Activated CD8-positive, alpha-beta memory T cell treated with anti-CD3 and anti-CD28 coated beads, Interleukin-2, amount 10 ng/mL, durations not matched to agents 7 days and 5 days (primary cell): ENCODE measurements around the gene ZNF579. TPM values are rescaled to one million over a fixed set of nuclear protein-coding genes. Genes with fewer than 3 reads are reported as not detected.
"Not testable (repeated sequence)": the region's sequence is repeated elsewhere in the genome, so short reads cannot be mapped to it uniquely, and the experiment has no call there.

Experiments used
- ATAC-seq: fragments of 150-1000 bp; cut with Tn5 transposase; one replicate; pipeline ENCODE4 v1.10.0; 2021; ENCODE audit warnings: moderate library complexity
- CTCF ChIA-PET: fragments of 350-600 bp; sonication (Branson Sonifier 250); formaldehyde crosslinking; loops from one replicate; lab custom pipeline; 2021; ENCODE audit warnings: antibody characterized with exemption; lab: Charles Lee
- DNase-seq: peaks from one replicate; pipeline ENCODE4 v3.0.0-alpha.2; 2020
- H3K27ac Mint-ChIP-seq: one replicate; pipeline ENCODE4 v1.8.0; 2021; ENCODE audit warnings: mild to moderate bottlenecking, mixed read lengths
- H3K27me3 Mint-ChIP-seq: one replicate; pipeline ENCODE4 v1.8.0; 2021; ENCODE audit warnings: mixed read lengths
- H3K36me3 Mint-ChIP-seq: one replicate; pipeline ENCODE4 v1.8.0; 2021; ENCODE audit warnings: mild to moderate bottlenecking, mixed read lengths
- H3K4me1 Mint-ChIP-seq: one replicate; pipeline ENCODE4 v1.8.0; 2021; ENCODE audit warnings: mixed read lengths
- H3K4me3 Mint-ChIP-seq: one replicate; pipeline ENCODE4 v1.8.0; 2021; ENCODE audit warnings: mild to moderate bottlenecking, moderate library complexity, mixed read lengths
- H3K9me3 Mint-ChIP-seq: one replicate; pipeline ENCODE4 v1.8.0; 2022; ENCODE audit warnings: low read depth, mixed read lengths
- total RNA-seq, 2 experiments: library from RNA; stranded (reverse); gene quantifications; one replicate each; pipeline ENCODE4 v1.2.3, GENCODE V29; 2021

Gene ZNF579
- total RNA-seq, 2 experiments from 2014 or later, result 5.6 to 7.5 TPM

DNA sequence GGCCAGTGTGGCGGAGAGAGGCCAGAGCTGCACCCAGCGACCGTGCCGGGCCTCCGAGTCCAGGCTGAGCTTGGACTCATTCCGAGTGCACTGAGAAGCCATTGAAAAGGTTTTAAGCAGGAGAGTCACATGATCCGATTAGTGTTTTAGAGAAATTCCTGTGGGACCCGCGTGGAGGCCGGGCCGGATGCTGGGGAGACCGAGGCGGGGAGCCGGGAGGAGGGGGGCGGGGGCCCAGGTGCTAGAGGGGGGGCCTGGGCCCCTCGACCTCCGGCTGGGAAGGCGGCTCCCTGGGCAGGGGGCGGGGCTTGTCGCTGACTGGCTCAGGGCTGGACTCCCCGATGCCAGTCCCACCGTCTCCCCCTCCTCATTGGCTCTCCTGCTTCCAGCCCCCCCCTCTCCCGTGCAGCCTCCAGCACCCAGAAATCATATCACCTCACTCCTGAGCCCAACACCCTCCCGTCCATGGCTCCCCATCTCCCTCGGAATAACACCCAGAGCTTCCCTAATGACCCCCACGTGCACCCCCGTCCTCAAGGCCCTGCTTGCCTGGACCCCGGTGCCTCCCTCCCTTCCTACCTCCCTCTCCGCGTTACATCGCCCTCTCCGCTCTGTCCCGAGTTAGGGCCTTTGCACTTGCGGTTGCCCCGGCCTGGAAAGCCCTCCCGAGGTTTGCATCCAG lies 5.2 kb upstream of the ZNF579 start:
- Mint-ChIP-seq H3K9me3 (no peaks in the 10 kb centered on the region), H3K4me3 (no peak overlapping the region), H3K36me3 (no peaks in the 10 kb centered on the region), H3K27ac (no peak overlapping the region), H3K4me1 (peaks cover 24% of the 10 kb centered on the region), H3K27me3 (peaks cover 23% of the 10 kb centered on the region)
- ATAC-seq (no peak), DNase-seq (no peak)
- CTCF ChIA-PET, result interaction anchor here (1.3 to 1.6 kb wide), 3 partner anchors 20 to 46 kb away, joined by 3 to 11 read pairs (median 4); partner anchors contain the start of gene ZNF865

DNA sequence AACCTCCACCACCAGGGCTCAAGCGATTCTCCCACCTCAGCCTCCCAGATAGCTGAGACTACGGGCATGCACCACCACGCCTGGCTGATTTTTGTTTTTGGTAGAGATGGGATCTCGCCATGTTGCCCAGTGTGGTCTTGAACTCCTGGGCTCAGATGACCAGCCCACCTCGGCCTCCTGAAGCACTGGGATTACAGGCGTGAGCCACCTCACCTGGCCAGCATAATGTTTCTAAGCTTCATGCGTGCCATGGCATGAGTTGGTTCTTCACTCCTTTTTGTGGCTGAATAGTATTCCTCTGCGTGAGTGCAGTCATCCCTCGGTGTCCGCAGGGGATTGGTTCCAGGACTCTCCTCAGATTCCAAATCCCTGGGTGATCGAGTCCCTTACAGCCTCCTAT lies 4.2 kb upstream of the ZNF579 start:
- Mint-ChIP-seq H3K4me1 (peaks cover 26% of the 10 kb centered on the region), H3K36me3 (no peaks in the 10 kb centered on the region), H3K9me3 (no peaks in the 10 kb centered on the region), H3K27me3 (peaks cover 23% of the 10 kb centered on the region), H3K4me3 (no peak overlapping the region), H3K27ac (no peak overlapping the region)
- CTCF ChIA-PET, result interaction anchor here (1.3 to 1.6 kb wide), 2 partner anchors 41 to 47 kb away, joined by 4 to 11 read pairs; no protein-coding TSS in a partner anchor
- ATAC-seq, result no peak
- DNase-seq, result no peak

DNA sequence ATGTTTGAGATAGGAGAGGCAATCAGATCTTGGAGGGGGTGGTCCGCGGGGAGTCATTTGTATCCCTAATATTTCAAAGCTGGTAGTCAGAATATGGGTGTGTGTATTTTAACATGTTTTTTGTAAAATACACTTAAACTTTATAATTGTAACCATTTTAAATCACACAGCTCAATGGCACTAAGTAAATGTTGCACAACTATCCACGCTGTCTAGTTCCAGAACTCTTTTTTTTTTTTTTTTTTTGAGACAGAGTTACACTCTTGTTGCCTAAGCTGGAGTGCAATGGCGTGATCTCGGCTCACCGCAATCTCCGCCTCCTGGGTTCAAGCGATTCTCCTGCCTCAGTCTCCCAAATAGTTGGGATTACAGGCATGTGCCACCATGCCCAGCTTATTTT lies 3.2 kb upstream of the ZNF579 start:
- H3K9me3 Mint-ChIP-seq, H3K4me3 Mint-ChIP-seq, ATAC-seq, H3K27ac Mint-ChIP-seq, H3K36me3 Mint-ChIP-seq, DNase-seq: not testable (repeated sequence)
- CTCF ChIA-PET, result interaction anchor here (0.9 kb wide), 1 partner anchor 40 kb away, joined by 3 read pairs; the partner anchor contains the start of gene ZNF784
- Mint-ChIP-seq H3K4me1 (peaks cover 30% of the 10 kb centered on the region), H3K27me3 (peaks cover 23% of the 10 kb centered on the region)

DNA sequence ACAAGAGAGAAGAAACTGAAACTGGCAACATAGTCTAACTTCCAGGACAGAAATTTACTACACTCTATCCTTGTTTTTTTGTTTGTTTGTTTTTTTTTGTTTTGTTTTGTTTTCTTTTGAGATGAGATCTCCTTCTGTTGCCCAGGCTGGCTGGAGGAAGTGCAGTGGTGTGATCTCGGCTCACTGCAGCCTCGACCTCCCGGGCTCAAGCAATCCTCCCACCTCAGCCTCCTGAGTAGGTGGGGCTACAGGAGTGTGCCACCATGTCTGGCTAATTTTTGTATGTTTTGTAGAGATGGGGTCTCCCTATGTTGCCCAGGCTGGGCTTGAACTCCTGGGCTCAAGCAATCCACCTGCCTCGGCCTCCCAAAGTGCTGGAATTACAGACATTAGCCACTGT lies 1.6 kb upstream of the ZNF579 start:
- not testable (repeated sequence) for ATAC-seq, H3K9me3 Mint-ChIP-seq, H3K36me3 Mint-ChIP-seq, H3K4me3 Mint-ChIP-seq, DNase-seq, H3K27ac Mint-ChIP-seq
- CTCF ChIA-PET, result interaction anchor here (1.3 kb wide), 1 partner anchor 78 kb away, joined by 3 read pairs; no protein-coding TSS in a partner anchor
- peaks cover 27% of the 10 kb centered on the region for H3K4me1 Mint-ChIP-seq
- peaks cover 21% of the 10 kb centered on the region for H3K27me3 Mint-ChIP-seq

DNA sequence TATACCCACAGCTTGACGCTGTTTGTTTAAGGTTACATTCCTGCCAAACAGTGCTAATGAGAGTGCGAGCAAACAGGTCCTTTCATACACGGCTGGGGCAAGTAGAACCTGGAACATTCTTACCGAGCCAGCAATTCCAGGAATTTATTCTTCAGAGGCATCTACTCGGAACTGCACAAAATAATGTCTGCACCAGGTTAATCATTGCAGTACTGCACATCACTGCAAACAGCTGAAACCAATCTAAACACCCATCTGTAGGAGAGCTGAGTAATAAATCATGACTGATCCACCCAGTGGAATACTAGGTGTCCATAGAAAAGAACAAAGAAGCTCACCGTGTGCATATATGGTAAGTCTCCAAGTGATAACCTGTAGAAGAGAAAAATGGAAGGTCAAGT lies 1.2 kb upstream of the ZNF579 start:
- ATAC-seq, result no peak
- Mint-ChIP-seq H3K4me3 (no peak overlapping the region), H3K27ac (no peak overlapping the region), H3K27me3 (peaks cover 17% of the 10 kb centered on the region), H3K4me1 (peaks cover 25% of the 10 kb centered on the region), H3K9me3 (no peaks in the 10 kb centered on the region), H3K36me3 (peaks cover 8% of the 10 kb centered on the region)
- CTCF ChIA-PET, result interaction anchor here (1.2 to 2.2 kb wide), 3 partner anchors 24 to 78 kb away, joined by 3 to 8 read pairs (median 3); no protein-coding TSS in a partner anchor
- DNase-seq, result no peak

DNA sequence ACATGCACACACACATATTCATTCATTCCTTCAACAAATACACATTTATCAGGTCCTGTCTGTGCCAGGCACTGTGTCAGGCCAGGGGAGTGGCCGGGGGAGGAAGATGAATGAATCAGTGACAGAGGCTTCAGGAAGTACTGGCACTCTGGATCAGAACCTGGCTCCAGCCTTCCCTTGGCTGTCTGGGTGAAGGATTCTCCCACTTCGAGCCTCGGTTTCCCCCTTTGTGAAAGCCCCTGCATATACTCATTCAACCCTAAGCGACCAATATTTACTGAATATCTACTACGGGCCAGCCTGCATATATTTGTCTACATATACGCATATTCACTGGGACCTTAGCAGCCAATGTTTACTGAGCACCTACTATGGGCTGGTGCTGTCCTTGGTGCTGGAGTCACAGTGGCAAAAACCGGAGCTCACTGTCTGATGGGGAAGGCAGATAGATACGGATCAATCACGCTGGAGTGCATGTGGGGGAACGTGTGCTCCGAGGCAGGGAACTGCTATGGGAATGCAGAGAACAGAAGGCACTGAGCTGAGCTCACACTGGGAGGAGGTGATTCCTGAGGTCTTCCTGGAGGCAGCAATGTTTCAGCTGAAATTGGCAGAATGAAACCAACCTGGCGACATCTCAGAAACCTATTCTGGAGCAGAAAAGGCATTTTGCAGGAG lies 636 bp upstream of the ZNF579 start:
- peaks cover 13% of the 10 kb centered on the region for H3K27me3 Mint-ChIP-seq
- H3K27ac Mint-ChIP-seq, result peak overlapping the region; percentile 53
- H3K4me1 Mint-ChIP-seq, result peaks cover 24% of the 10 kb centered on the region
- CTCF ChIA-PET, result interaction anchor here (0.7 to 2.2 kb wide), 4 partner anchors 25 to 77 kb away, joined by 3 to 8 read pairs (median 4); no protein-coding TSS in a partner anchor
- no peak for ATAC-seq
- DNase-seq, result peak; percentile 45
- H3K4me3 Mint-ChIP-seq, result peak overlapping the region; percentile 77
- H3K9me3 Mint-ChIP-seq, result no peaks in the 10 kb centered on the region
- peaks cover 9% of the 10 kb centered on the region for H3K36me3 Mint-ChIP-seq

DNA sequence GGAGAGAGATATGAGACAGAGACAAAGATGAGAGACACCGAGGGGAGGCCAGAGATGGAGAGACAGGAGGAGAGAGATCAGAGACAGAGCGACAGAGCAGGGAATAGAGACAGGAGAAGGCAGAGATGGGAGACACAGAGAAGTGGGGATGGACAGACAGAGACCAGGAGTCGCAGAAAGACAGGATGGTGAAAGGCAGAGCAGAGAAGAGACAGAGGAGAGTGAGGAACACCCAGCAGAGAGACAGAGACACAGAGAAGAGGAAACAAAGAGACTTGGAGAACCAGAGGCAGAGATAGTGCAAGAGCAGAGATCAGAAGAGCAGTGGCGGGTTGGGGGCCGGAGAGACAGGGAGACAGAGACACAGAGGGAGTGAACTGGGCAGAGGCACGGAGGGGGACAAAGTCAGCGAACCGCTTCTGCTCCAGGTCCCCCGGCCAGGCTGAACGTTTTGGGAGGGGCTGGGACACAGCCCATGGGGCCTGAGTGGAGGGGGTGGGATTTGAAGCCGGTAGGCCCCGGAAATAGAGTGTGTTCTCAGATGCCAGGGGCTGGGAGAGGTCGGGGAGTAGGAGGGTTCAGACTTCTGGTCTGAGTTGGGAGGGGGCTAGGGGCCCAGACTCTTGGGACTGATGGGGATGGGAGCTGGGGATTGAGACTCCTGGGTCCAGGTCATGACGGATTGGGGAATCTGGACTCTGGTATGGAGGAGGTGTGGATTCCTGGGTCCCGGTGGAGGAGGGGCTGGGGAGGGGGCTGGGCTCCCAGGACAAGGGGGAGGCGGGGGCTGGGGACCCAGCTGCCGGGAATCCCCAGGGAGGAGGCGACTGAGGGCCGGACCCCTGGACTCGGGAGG lies 654 bp downstream of the ZNF579 start:
- peak; percentile 50 for ATAC-seq
- CTCF ChIA-PET, result interaction anchor here (1.0 to 2.2 kb wide), 2 partner anchors 26 to 76 kb away, joined by 3 to 8 read pairs; no protein-coding TSS in a partner anchor
- H3K4me1 Mint-ChIP-seq, result peaks cover 17% of the 10 kb centered on the region

DNA sequence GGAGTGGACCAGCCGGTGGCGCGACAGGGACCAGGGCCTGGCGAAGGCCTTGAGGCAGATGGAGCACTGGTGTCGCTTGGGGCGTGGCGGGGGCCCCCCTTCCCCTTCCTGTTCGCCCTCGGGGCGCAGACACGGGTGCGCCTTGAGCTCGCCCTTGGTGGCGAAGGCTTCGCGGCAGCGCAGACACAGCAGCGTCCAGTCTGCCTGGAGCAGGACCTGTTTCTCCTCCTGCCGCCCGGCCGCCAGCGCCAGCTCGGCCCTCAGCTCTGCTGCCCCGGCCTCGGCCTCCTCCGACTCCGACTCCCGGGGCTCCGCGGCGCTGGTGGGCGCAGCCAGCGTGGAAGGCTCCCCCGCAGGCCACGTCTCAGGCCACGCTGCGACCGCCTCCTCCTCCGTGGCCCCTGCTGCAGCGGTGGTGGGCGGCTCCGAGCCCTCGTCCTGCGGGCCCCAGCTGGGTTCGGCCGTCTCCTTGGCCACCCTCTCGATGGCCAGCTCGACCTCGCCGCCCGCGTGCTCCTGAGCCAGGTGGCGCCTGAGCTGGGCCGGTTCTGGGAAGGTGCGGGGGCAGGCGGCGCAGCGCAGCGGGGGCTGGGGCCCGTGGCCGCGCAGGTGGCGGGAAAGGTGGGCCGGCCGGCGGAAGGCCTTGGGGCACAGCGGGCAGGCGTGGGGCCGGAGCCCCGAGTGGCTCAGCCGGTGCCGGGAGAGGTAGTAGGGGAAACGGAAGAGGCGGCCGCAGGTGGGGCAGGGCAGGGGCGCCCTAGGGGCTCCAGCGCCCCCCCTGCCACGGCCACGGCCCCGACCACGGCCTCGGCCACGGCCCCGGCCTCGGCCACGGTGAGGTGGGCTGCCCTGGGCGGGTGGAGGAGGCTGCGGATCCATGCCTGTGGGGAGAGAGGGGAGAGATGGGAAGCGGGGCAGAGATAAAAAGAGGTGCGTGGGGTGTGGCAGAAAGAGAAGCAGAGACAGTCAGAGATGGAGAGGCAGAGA lies 1.6 kb downstream of the ZNF579 start:
- DNase-seq (no peak), ATAC-seq (no peak)
- no peak overlapping the region for H3K27ac Mint-ChIP-seq
- no peaks in the 10 kb centered on the region for H3K27me3 Mint-ChIP-seq
- H3K36me3 Mint-ChIP-seq, result peaks cover 9% of the 10 kb centered on the region
- H3K4me3 Mint-ChIP-seq, result peak overlapping the region; percentile 77
- CTCF ChIA-PET, result no interaction called here
- H3K4me1 Mint-ChIP-seq, result peaks cover 17% of the 10 kb centered on the region
- no peaks in the 10 kb centered on the region for H3K9me3 Mint-ChIP-seq

More for the DNA sequence above, 654 bp downstream of the ZNF579 start:
- peaks cover 3% of the 10 kb centered on the region for H3K27me3 Mint-ChIP-seq
- H3K9me3 Mint-ChIP-seq, result no peaks in the 10 kb centered on the region
- H3K4me3 Mint-ChIP-seq, result peak overlapping the region; percentile 77
- H3K36me3 Mint-ChIP-seq, result peaks cover 9% of the 10 kb centered on the region
- DNase-seq, result no peak
- peak overlapping the region; percentile 60 for H3K27ac Mint-ChIP-seq

DNA sequence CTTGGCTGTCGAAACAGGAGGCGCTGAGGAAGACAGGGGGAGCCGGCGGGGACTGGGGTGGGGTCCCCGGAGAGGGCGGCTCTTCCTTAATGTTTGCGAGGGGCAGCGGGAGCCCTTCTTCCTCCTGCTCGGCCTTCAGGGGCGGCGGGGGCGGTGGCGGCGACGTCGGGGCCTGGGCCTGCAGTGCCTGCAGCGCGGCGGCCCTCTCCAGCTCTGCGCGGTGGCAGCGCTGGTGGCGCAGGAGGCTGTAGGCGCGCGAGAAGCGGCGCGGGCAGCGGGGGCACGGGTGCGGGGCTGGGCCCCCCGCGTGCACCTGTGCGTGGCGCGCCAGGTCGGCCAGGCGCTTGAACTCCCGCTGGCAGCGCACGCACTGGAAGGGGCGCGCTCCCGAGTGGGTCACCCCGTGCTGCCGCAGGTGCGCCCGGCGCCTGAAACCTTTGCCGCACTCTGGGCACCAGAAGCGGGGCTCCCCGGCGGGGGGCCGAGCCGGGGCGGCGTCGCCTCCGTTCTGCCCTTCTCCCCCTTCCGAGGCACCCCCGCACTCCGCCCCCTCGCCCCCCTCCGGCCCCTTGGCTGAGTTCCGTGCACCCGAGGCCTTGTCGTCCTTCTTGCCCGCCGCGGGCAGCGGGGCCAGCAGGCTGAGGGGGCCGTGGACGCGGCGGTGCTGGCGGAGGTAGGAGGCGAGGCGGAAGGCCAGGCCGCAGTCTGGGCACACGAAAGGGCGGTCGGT lies 2.5 kb downstream of the ZNF579 start:
- peaks cover 17% of the 10 kb centered on the region for H3K4me1 Mint-ChIP-seq
- H3K4me3 Mint-ChIP-seq, result no peak overlapping the region
- ATAC-seq (no peak), DNase-seq (no peak)
- H3K36me3 Mint-ChIP-seq, result peaks cover 9% of the 10 kb centered on the region
- H3K27ac Mint-ChIP-seq, result no peak overlapping the region
- H3K27me3 Mint-ChIP-seq, result no peaks in the 10 kb centered on the region
- CTCF ChIA-PET, result no interaction called here
- H3K9me3 Mint-ChIP-seq, result no peaks in the 10 kb centered on the region

DNA sequence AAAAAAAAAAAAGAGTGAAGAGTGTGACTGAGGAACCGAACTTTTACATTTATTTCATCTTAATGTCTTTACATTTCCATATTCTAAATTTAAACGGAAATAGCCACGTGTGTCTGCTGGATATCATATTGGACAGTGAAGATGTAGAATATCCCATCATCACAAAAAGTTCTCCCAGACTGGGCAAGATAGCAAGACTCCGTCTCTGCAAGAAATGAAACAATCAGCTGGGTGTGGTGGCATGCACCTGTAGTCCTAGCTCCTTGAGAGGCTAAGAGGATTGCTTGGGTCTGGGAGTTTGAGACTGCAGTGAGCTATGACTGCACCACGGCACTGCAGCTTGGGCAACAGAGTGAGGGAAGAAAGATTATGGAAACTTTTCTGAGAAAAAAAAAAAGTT lies 3.9 kb downstream of the ZNF579 start:
- Mint-ChIP-seq H3K9me3 (no peaks in the 10 kb centered on the region), H3K4me3 (no peak overlapping the region), H3K27me3 (no peaks in the 10 kb centered on the region), H3K36me3 (peaks cover 9% of the 10 kb centered on the region), H3K4me1 (peaks cover 14% of the 10 kb centered on the region), H3K27ac (no peak overlapping the region)
- DNase-seq (no peak), ATAC-seq (no peak)
- CTCF ChIA-PET, result no interaction called here

DNA sequence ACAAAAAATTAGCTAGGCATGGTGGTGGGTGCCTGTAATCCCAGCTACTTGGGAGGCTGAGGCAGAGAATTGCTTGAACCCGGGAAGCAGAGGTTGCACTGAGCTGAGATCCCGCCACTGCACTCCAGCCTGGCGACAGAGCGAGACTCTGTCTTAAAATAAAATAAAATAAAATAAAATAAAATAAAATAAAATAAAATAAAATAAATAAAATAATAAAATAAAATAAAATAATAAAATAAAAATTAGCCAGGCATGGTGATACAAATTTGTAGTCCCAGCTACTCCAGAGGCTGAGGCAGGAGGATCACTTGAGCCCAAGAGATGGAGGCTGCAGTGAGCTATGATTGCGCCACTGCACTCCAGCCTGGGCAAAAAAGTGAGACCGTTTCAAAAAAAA lies 6.7 kb downstream of the ZNF579 start:
- CTCF ChIA-PET, result interaction anchor here (0.7 kb wide), 2 partner anchors 70 to 100 kb away, joined by 3 read pairs; no protein-coding TSS in a partner anchor
- not testable (repeated sequence) for H3K36me3 Mint-ChIP-seq, ATAC-seq, H3K9me3 Mint-ChIP-seq, DNase-seq, H3K27me3 Mint-ChIP-seq, H3K4me1 Mint-ChIP-seq, H3K4me3 Mint-ChIP-seq, H3K27ac Mint-ChIP-seq
